WERI-Rb-1 (cell line): ENCODE data around the gene RYR2.

ENCODE experiments used
- DNase-seq: peaks from one replicate; pipeline ENCODE4 v3.0.0-alpha.2; 2020
- H3K27ac ChIP-seq: fragments of 250-450 bp; sonication (Bioruptor Pico); 2 replicates; pipeline ENCODE4 v1.5.1; 2020; ENCODE audit warnings: mild to moderate bottlenecking, moderate library complexity
- H3K27me3 ChIP-seq: fragments of 250-450 bp; sonication (Bioruptor Pico); 2 replicates; pipeline ENCODE4 v1.5.1; 2021; ENCODE audit warnings: mild to moderate bottlenecking, low read depth, moderate library complexity; ENCODE audit not compliant: insufficient read depth, severe bottlenecking
- H3K36me3 ChIP-seq: fragments of 250-450 bp; sonication (Bioruptor Pico); 2 replicates; pipeline ENCODE4 v1.5.1; 2020; ENCODE audit warnings: mild to moderate bottlenecking, moderate library complexity
- H3K4me3 ChIP-seq: 2 replicates; pipeline ENCODE4 v1.5.1; 2011; ENCODE audit warnings: low read depth, mild to moderate bottlenecking, control low read depth, low read length
- H3K9me3 ChIP-seq: fragments of 250-450 bp; sonication (Bioruptor Pico); 2 replicates; pipeline ENCODE4 v1.5.1; 2021; ENCODE audit warnings: mild to moderate bottlenecking, moderate library complexity; ENCODE audit not compliant: severe bottlenecking
- TF ChIP-seq, protein P1 (sequence below): IDR thresholded peaks from 2 replicates; pipeline ENCODE4 v1.5.1; 2011; ENCODE audit warnings: low read depth, mild to moderate bottlenecking, control low read depth, inconsistent platforms, low read length

The RYR2 gene

DNA sequence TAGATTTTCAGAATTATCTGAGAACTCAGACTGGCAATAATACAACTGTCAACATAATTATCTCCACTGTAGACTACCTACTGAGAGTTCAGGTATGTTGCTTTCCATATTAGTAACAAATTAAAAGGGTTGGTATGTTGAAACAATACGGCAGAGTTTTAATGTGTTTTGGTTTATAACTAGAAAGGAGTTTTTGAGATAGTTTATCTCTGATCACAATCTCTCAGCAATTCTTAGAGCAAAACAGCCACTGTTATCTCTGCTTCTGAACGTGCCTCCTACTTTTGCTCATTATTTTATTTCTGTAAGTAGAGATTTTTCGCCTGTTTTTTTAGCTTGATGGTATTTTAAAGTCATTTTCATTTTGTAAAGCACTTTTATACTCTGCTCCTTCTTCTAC lies 730.0 kb downstream of the RYR2 start:
- Histone ChIP-seq H3K4me3 (no peak overlapping the region), H3K27ac (no peak overlapping the region), H3K27me3 (no peaks in the 10 kb centered on the region), H3K9me3 (no peaks in the 10 kb centered on the region), H3K36me3 (no peaks in the 10 kb centered on the region)
- no peak for DNase-seq
- TF ChIP-seq, protein P1, sequence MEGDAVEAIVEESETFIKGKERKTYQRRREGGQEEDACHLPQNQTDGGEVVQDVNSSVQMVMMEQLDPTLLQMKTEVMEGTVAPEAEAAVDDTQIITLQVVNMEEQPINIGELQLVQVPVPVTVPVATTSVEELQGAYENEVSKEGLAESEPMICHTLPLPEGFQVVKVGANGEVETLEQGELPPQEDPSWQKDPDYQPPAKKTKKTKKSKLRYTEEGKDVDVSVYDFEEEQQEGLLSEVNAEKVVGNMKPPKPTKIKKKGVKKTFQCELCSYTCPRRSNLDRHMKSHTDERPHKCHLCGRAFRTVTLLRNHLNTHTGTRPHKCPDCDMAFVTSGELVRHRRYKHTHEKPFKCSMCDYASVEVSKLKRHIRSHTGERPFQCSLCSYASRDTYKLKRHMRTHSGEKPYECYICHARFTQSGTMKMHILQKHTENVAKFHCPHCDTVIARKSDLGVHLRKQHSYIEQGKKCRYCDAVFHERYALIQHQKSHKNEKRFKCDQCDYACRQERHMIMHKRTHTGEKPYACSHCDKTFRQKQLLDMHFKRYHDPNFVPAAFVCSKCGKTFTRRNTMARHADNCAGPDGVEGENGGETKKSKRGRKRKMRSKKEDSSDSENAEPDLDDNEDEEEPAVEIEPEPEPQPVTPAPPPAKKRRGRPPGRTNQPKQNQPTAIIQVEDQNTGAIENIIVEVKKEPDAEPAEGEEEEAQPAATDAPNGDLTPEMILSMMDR, result no peak

DNA sequence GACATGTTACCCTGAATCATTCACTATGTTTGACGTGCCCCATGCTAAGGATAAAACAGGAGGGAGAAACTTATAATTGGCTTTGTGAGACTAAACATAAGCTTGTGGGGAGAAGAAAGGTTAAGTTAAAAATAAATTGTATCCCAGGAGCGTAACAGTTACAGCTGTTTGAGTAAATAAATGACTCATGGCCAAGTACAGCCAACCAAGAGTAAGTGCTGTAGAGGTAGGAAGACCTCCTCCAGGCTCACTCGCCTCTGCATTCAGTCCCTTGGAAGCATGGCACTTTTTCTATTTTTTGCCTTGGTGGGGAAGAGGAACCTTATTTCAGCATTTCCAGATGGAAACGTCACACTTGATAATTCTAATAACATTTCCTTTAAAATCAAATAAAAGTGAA lies 732.3 kb downstream of the RYR2 start:
- Histone ChIP-seq H3K27me3 (no peaks in the 10 kb centered on the region), H3K27ac (no peak overlapping the region), H3K4me3 (no peak overlapping the region), H3K9me3 (no peaks in the 10 kb centered on the region), H3K36me3 (no peaks in the 10 kb centered on the region)
- no peak for DNase-seq
- TF ChIP-seq, protein P1, result no peak

DNA sequence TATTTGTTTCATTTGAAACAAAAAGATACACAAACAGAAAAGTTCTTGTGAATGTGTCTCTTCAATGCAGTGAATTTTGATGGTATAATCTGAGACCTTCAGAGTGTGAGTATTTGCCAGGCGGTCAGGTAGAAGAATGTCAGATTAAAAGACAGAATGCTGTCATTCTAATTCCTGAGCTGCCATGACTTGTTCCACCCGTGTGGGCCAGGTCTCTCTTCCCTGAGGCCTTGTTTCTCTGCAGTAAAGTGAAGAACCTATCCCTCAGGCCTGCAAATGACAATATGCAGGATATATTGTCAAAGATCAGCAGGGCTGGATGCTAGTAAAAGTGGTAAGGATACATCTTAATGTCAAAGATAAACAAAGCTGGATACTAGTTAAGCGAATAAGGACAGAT lies 737.4 kb downstream of the RYR2 start:
- TF ChIP-seq, protein P1, result no peak

DNA sequence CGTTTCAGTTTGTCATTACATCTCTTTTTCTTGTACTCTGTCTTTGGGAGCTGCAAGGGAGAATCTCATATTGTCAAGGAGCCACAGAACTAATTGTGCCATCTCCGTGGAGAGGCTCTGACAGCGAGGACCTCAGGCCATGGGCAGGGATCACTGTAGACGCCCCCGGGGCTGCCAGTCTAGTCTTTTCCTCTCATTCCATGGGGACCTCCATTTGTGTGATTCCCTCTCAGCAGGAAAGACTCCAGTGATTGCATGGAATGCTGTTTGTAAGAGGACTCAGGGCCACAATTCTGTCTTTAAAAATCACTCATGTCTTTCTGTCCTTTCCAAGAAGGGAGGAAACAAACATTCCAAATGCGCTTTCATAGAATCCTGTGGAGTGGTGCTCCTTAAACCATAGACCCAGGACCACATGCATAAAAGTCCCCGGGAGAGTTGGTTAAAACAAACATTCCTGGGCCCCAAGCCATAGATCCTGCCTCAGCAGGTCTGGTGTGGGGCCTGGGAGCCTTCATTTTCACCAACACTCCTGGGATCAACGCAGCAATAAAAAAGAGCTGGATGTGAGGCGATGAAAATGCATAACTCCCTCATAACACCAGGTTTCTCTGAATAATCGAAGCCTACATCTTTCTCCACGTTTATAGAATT lies 744.2 kb downstream of the RYR2 start:
- no peaks in the 10 kb centered on the region for H3K27me3 ChIP-seq
- no peaks in the 10 kb centered on the region for H3K36me3 ChIP-seq
- H3K9me3 ChIP-seq, result no peaks in the 10 kb centered on the region
- no peak overlapping the region for H3K27ac ChIP-seq
- H3K4me3 ChIP-seq, result no peak overlapping the region
- TF ChIP-seq, protein P1, result no peak
- DNase-seq, result no peak

More for the DNA sequence above, 737.4 kb downstream of the RYR2 start:
- DNase-seq, result no peak
- no peaks in the 10 kb centered on the region for H3K9me3 ChIP-seq
- no peak overlapping the region for H3K4me3 ChIP-seq
- no peak overlapping the region for H3K27ac ChIP-seq
- no peaks in the 10 kb centered on the region for H3K27me3 ChIP-seq
- H3K36me3 ChIP-seq, result no peaks in the 10 kb centered on the region

DNA sequence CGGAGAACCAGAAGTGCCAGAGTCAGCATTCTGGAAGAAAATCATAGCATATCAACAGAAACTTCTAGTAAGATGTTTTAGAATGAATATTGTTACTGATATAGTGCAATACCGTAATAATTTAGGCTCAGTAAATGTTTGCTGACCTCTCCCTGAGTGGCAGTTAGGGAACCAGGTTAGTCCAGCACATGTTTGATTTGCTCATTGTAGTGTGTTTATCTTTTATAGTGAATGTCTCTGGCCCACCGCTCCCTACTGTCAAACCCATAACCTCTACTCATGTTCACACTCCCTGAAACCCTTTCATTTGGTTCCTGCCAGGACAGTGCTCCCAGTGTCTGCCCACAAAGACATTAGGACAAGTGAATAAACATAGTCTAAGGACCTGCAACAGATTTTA lies 746.1 kb downstream of the RYR2 start:
- Histone ChIP-seq H3K27me3 (no peaks in the 10 kb centered on the region), H3K36me3 (no peaks in the 10 kb centered on the region), H3K4me3 (no peak overlapping the region), H3K27ac (no peak overlapping the region), H3K9me3 (no peaks in the 10 kb centered on the region)
- TF ChIP-seq, protein P1, result no peak
- DNase-seq, result no peak

DNA sequence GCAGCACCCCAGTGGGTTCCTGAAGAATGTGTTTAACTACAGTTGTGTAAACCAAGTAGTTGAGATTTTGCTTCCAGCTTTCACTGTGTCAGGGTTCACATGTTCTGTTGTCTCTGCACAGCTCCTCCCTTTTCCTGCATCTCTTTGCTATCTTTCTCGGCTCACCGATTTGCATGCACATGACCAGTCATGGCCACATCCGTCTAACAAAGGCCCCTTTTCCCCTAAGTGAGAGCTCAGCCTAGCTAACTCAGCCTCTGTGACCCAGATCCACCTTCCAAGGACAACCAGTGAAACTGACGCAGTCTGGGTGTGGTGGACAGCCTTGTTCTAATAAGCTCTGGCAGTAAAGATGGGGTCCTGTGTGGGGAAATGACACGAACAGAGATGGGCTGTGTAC lies 747.6 kb downstream of the RYR2 start:
- TF ChIP-seq, protein P1, result no peak
- DNase-seq, result no peak

More for the DNA sequence above, 747.6 kb downstream of the RYR2 start:
- H3K27ac ChIP-seq, result no peak overlapping the region
- H3K27me3 ChIP-seq, result no peaks in the 10 kb centered on the region
- H3K9me3 ChIP-seq, result no peaks in the 10 kb centered on the region
- H3K4me3 ChIP-seq, result no peak overlapping the region
- H3K36me3 ChIP-seq, result no peaks in the 10 kb centered on the region
